Activated CD8-positive, alpha-beta memory T cell treated with anti-CD3 and anti-CD28 coated beads for 48 hours (primary cell): ENCODE data around the gene CYBB.
"Not testable (repeated sequence)": the region's sequence is repeated elsewhere in the genome, so short reads cannot be mapped to it uniquely, and the experiment has no call there.

ENCODE experiments used
- DNase-seq, 3 experiments: peaks; one replicate each; pipeline ENCODE4 v3.0.0-alpha.2; 2020; ENCODE audit warnings: low read depth in 2 of 3, low spot score in 2 of 3

CYBB gene

GRCh38 chrX:37779857-37780256 lies at the start of gene CYBB:
CYBB (plus strand) TSS chrX:37780059; CDS start chrX:37780078, 19 bp downstream.
- no peak for DNase-seq

GRCh38 chrX:37745354-37745753 lies 34.5 kb upstream of the CYBB start:
- DNase-seq = peak; percentile 24 to 47 (median 37)

DNA sequence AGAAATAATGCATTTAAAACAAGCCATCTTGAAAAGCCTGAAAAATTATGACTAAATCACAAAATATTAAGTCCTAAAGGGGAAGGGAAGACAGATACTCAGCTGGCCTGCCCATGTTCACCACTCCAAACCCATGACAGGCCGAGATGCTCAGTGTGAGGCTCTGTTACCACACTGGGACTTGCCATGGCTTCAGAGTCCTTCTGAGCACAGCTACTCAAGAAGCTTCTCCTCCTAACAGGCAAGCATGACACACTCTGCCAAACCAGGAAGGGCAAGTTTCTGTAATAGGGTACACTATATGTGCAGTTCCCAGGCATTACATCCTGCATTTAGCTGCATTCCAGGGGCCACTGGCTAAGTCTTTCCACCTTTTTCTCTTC lies 34.0 kb upstream of the CYBB start:
- DNase-seq = no peak

DNA sequence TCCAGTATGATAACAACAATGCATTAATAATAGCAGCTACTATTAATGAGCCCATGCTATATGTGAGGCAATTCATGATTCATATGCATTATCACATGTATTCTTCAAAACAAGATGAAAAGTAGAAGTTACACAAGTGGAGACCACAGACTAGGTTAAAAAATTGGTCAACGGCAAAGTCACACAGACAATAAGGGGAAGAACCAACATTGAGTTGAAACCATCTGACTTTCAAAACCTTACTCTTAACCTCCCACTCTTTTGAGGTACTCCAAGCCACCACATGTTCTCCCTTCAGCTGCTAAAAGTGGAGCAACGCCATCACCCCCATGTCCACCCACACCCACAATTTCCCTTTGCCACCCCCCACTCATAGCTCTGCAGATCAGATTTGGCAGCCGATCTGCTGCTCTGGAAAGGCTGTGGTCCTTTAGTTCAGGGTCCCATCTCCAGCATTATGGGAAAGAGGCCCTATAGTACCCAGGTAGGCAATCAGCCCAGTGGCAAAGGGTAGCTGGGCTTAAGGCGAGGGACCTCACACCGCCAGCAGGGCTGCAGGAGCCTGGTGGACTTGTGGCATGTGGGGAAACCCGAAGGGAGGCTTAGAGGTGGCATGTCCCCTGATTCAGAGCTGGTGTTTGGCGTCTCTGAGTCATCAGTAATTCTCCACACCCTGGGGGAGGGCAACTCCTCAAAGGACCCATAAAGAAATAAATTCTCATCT lies 33.5 kb upstream of the CYBB start:
- peak in 2 of 3 experiments; percentile 11 to 24 for DNase-seq

DNA sequence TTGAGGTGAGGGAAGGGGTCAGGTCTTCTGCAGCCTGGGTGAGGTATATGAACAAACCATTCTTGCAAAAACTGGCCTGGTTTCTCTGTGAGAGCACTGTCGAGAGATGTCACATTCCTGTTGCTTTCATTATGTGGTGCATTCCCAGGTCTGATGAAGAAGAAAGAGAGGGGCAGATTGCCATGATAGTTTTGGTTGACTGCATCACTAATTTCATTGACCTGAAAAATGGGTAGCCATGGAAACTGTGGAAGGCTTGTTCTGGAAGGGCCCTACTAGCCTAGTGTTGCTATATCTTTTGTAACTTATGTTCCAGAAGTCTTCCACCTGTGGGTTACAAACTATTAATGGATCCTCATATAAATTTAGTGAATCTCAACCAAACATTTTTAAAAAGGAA lies 32.9 kb upstream of the CYBB start:
- no peak for DNase-seq

DNA sequence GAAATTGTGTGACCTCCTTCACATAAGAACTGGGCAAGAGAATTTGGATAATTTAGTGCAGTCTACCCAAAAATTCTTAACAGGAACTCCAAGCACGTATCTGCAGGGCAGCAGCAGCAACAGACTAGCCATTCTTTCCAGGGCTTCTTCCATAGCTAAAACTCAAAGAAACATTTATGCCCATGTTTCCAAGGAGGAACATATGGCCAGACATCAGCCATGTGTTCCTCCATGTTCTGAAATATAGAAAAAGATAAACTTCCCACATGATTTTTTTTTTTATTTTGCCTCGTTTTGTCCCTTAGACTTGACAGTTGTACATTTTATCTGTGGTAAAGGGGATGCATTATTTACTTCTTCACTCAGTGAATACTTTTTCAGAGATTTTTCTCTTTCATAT lies 27.6 kb upstream of the CYBB start:
- no peak for DNase-seq

DNA sequence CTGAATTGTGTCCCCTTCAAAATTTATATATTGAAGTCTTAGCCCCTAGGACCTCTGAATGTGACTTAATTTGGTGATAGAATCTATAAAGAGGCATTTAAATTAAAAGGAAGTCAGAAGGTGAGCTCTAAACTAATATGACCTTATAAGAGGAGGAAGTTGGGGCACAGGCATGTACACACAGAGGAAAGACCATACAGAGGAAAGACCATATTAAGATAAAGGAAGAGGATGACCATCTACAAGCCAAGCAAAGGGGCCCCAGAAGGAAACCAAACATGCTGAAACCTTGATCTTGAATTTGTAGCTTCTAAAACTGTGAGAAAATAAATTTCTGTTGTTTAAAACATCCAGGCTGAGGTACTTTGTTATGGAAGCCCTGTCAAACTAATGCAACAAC lies 26.9 kb upstream of the CYBB start:
- no peak for DNase-seq

GRCh38 chrX:37753384-37753783 lies 26.5 kb upstream of the CYBB start:
- no peak for DNase-seq

DNA sequence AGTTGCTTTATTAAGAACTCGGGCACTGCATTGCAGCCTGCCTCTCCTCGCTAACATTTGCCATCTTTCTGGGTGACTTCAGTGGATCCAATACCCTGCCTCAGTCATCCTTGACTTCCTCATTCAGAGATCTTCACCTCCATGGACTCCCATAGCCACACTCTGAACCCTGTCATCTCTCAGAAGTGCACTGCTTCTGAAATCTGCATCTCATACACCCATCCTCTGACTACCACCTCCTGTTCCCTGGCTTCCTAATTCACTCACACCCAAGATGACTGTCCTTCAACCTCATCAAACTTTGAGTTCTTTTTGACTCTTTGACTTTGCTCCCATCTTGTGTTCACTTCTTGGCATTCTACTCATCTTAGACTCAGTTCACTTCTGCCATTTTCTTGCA lies 25.3 kb upstream of the CYBB start:
- DNase-seq = no peak

GRCh38 chrX:37755025-37755424 lies 24.8 kb upstream of the CYBB start:
- DNase-seq = no peak

GRCh38 chrX:37757082-37757481 lies 22.8 kb upstream of the CYBB start:
- DNase-seq = no peak

- DNase-seq = no peak
These were observed 20.5 kb upstream of the CYBB start for GRCh38 chrX:37759351-37759750.

DNA sequence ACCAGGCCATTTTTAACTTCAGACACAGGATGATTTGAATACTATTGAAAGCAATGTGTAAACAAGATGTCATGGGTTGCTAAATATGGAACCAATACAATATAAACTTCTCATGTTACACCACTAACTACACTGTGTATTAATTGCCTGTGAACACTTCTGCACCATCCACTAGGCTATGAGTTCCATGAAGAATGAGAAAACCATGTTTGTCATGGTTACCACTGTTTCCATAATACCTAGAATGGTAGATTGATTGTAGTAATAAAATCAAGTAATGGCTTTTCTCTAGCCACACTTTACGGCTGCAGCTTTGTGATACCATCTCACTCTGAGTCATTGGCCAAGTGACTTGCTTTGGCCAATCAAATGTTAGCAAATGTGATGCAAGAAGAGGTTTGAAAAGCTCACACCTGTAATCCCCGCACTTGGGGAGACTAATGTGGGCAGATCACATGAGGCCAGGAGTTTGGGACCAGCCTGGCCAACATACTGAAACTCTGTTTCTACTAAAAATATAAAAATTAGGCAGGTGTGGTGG lies 19.9 kb upstream of the CYBB start:
- no peak for DNase-seq

GRCh38 chrX:37763400-37763799 lies 16.5 kb upstream of the CYBB start:
- no peak for DNase-seq

- no peak for DNase-seq
These were observed 14.4 kb upstream of the CYBB start for GRCh38 chrX:37765507-37765906.

GRCh38 chrX:37767430-37767829 lies 12.4 kb upstream of the CYBB start:
- no peak for DNase-seq

GRCh38 chrX:37768866-37769265 lies 11.0 kb upstream of the CYBB start:
- not testable (repeated sequence) for DNase-seq

DNA sequence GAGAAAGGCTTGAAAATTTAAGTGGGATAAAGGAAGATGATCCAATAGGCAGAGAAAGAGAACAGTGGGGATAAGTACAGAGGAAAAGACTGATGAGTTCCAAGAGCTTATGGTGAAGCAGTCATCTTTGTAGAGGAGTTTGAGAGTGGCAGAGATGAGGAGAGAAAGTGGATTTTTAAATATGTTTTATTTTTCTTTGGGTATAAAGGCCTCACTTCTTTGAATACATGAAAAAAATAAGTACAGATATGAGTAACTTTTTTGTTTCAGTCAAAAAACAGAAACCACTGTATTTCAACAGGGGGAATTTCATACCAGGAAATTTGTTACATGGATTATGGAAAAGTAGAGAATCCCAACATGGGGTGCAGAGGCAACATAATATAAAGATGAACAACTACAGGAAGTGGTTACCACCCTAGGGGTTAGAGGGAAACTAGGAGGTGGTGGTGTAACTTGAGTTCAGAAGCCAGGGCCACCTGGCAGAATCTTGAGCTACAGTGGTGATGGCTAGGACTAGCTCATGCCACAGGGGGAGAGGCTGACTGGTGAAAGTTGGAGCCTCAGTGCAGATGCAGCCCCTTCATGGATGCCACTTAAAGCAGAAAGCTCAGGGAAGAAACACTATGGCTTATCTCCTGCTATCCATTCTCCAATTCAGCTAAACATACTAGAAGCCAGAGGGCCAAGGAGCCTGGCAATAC lies 3.4 kb upstream of the CYBB start:
- DNase-seq = no peak

GRCh38 chrX:37776987-37777325 lies 2.9 kb upstream of the CYBB start:
- no peak for DNase-seq

- no peak for DNase-seq
These were observed 1.2 kb downstream of the CYBB start for GRCh38 chrX:37781081-37781480.

DNA sequence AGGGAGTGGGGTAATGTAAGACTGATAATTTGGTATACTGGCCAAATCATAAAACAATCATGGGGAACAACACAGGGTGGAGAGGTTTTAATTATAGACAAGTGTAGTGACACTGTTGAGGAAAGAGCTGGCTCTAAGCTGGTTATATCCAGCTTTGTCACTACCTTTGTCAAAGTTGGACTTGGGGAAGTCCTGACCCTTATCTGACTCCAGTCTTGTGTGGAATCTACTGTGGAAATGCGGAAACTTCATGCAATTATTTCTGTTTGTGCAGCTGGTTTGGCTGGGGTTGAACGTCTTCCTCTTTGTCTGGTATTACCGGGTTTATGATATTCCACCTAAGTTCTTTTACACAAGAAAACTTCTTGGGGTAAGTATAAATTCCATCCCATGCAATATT lies 2.0 kb downstream of the CYBB start:
- no peak for DNase-seq

- DNase-seq = no peak
These were observed 2.5 kb downstream of the CYBB start for GRCh38 chrX:37782359-37782758.

GRCh38 chrX:37783305-37783704 lies 3.4 kb downstream of the CYBB start:
- no peak for DNase-seq
